IPS-18c (cell line): Measurements from ENCODE around the gene STK26.
A peak's percentile ranks its signal among the peaks of the same experiment; 100 is the strongest.
"Not testable (repeated sequence)": the region's sequence is repeated elsewhere in the genome, so short reads cannot be mapped to it uniquely, and the experiment has no call there.

ENCODE experiments used
- H3K4me3 ChIP-seq: 2 replicates; pipeline ENCODE4 v1.7.0; 2013; ENCODE audit warnings: low read depth, mild to moderate bottlenecking, low read length, moderate library complexity; ENCODE audit not compliant: insufficient read depth
- H3K9me3 ChIP-seq: one replicate; pipeline ENCODE4 v1.6.1; 2013; ENCODE audit warnings: mild to moderate bottlenecking, low read length, moderate library complexity; ENCODE audit not compliant: control insufficient read depth, insufficient read depth

Gene STK26

DNA sequence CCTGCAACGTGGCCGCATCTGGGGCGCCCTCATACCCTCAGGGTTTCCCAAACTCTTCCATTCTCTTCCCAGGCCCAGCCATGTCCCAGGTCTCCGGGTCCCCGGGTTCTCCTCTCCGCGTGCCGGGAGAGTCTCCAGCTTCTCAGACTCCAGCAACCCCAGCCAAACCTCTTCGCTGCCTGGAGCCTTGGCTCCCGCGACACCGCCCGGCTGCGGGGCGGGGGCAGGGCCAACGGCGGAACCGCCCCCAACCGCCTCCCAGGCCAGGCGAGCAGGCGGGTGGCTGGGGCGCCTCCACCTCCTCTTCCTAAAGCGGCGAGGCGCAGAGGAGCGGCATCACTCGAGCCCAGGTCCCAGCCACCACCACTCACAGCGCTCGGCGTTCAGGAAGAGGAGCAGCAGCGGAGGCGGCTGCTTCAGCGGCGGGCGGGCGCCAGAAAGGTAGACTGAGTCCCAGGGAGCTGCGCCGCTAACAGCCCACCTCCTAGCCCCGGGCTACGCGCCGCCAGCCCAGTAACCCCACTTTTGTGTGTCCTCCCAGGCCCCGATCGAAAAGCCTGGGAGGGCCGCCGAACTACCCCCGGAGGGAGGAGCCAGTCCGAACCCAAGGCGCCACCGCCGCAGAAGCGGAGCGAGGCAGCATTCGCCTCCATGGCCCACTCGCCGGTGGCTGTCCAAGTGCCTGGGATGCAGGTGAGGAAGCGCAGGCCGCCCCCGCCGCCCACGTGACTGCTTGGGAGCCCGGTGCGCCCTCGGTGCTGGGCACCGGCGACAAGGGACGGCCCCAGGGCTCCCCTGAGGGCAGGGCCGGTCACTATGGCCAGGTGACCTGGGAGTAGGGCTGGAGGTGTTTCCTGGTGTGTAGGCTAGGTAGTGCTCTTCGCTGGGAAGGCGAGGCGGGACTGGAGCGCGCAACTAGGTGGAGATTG is at the start of gene STK26:
Gene STK26, plus strand, starts transcription at position 336 of the 929 bp plus-strand sequence. Its CDS starts 316 bp downstream, at position 652.
- H3K9me3 ChIP-seq = peaks cover 2% of the 10 kb centered on the region
- H3K4me3 ChIP-seq = peak within 1 kb of the TSS; percentile 66

DNA sequence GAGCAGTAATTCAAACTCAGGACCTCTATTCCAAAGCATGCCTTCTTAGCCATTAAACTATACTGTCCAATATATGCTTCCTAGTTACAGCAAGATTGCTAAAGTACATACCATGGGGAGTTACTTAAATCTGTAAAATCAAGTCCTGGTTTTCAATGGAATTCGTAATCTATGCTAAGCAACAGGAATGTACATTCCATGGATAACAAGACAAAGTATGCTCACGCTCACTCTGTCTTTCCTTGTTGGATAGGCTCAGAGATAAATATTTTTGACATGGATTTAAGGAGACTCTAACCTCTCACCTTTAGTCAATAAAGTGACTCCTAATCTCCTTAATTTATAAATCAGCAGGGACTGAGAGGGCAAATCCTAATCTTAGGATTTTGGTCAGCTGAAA is 47.3 kb upstream of the STK26 start:
- Histone ChIP-seq H3K4me3 (no peak overlapping the region), H3K9me3 (peaks cover 2% of the 10 kb centered on the region)

DNA sequence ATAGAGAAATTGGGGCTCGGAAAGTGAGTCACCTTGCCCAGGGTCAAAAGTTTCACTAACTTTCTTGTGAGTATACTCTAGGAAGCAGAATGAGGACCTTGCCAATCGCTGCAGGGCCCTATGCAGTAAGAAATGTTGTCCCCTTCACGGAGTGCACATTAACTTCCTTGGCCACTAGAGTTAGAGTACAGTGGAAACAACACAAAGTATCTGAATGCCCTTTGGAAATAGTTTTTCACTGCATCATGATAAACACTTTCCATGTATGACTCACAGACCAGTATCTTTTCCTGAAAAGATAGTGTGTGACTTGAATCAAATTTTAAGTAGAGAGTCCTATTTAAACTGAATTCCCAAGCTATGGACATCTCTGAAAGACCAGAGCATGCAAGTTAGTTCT is 45.5 kb upstream of the STK26 start:
- H3K9me3 ChIP-seq = peaks cover 2% of the 10 kb centered on the region
- H3K4me3 ChIP-seq = no peak overlapping the region

DNA sequence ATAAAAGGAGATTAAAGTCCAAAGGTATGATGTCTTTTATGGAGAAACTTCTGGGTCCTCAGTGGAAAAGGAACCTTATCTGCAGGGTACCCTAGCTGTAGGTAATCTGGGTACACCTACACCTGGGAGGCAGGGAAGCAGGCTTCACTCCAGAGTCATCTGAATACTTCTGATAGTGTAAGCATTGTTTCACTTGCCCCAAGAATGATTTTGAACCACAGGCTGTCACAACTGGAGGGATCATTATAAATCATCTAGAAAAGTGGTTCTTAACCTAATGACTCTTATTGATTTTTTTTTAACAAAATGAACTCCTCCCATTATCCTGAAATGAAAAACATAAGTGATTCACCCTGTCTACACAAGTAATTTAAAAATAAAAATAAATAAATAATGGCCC is 44.0 kb upstream of the STK26 start:
- H3K4me3 ChIP-seq = no peak overlapping the region
- H3K9me3 ChIP-seq = peaks cover 2% of the 10 kb centered on the region

DNA sequence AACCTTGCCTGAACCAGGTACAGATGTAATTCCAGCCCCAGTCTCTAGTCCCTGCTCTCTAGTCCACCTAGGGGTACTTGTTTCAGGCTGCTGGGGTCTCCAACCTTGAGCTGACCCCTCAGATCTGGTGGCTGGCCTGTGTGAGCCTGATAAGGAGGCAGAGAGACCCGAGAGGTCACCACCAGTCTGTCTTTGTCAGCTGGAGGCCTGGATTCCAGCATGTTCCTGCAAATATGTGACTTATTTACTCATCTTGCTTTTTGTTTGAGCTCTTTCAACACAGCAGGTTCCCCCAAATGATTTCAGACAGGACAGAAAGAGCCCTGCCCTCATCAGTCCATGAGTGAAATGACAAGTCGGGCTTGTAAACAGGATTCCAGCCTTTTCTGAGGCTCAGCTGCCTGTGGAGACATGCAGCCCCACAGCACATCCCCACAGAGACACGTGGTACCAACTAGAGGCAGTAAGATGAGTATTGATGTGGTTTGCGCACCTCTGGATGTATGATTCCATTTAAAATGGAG is 37.5 kb upstream of the STK26 start:
- Histone ChIP-seq H3K4me3 (no peak overlapping the region), H3K9me3 (peaks cover 5% of the 10 kb centered on the region)

DNA sequence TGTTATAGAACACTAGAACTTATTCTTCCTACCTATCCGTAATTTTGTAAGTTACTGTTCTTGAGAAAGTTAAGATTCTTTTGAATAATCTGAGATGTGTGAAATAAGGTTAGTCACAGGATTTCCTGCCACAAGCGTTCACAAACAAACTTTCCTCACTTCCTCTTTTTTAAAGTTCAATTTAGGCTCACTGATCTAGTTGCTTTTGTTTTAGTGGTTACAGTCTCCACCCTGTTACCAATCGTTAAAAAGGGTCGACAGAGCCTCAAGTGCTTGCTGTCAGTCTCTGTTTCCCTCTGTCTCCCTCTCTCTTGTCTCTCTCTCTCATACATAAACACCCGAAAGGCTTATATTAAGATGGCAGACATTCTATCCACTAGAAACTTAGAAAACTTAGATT is 35.9 kb upstream of the STK26 start:
- Histone ChIP-seq H3K4me3 (no peak overlapping the region), H3K9me3 (peaks cover 5% of the 10 kb centered on the region)

DNA sequence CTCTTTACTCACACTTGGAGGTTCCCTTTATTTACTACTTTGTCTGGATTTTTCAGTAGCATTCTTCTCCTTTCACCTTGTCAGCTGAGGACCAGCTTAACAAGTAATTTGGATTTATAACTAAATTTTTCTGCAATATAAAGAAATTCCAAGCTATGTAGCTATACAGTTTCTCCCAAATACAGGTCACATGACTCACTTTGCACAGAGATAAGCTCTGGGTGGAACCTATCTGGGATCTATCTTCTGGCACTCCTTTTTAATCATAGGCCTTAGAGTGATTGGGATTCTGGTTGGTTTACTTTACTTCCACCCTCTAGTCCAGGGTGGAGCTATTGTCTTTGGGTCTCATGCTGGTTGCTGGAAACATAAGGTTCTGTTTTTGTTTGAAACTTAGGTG is 34.9 kb upstream of the STK26 start:
- H3K4me3 ChIP-seq = no peak overlapping the region
- H3K9me3 ChIP-seq = peaks cover 5% of the 10 kb centered on the region

DNA sequence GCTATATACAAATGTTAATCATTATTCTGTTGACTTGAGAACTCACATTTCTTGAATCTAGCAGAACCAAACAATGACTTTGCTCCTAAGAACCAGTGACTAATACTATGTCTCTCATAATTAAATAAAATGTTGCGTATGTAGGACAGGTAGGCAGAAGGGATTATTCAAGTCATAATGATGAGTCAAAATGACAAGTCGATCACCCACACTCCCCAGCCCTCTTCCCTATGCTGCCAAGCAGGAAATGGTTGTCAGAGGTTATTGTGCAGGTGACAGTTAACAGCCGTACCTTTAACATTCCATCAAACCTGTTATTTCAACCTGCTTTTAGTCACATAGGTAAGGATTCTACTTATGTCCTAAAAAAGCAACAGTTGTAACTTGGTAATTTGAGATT is 22.0 kb upstream of the STK26 start:
- Histone ChIP-seq H3K4me3 (no peak overlapping the region), H3K9me3 (no peaks in the 10 kb centered on the region)

DNA sequence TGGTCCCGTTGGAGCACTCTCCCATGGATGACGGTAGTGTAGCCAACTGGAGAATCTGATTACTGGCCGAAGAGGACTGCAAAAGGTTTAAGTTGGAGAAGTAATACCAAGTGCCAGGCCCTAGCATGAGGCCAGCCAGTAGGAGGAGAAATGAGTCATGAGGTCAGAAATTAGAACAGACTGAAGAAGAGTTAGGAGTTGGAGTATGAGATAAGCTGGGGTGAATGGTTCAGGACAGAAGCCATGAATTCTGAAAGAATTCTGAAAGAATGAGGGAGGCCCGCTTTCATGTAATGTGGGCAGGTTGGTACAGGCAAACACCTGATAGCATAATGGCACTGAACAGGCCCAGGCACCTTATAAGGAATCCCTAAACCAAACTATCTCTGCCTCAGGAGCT is 18.4 kb upstream of the STK26 start:
- H3K9me3 ChIP-seq = no peaks in the 10 kb centered on the region
- no peak overlapping the region for H3K4me3 ChIP-seq

DNA sequence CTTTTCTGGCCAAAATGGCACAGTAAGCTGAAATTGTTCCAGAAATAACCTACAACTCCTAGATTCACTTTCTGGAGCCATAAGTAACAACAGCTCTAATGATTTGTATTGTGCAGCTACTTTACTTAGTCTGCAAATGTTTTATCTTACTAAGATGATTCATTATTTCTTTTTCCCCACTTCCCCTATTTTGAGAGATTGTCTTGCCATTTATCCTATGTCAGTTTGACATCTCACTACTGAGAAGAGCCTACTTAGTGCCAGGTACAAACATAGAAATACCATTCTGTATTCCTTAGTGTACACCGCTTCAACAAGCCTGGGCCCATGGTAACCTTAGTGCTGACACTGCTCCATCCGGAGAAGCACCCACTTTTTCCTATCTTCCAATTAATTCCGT is 13.8 kb upstream of the STK26 start:
- Histone ChIP-seq H3K4me3 (no peak overlapping the region), H3K9me3 (no peaks in the 10 kb centered on the region)

DNA sequence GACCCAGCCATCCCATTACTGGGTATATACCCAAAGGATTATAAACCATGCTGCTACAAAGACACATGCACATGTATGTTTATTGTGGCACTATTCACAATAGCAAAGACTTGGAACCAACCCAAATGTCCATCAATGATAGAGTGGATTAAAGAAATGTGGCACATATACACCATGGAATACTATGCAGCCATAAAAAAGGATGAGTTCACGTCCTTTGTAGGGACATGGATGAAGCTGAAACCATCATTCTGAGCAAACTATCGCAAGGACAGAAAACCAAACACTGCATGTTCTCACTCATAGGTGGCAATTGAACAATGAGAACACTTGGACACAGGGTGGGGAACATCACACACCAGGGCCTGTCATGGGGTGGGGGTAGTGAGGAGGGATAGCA is 12.9 kb upstream of the STK26 start:
- not testable (repeated sequence) for H3K9me3 ChIP-seq, H3K4me3 ChIP-seq

DNA sequence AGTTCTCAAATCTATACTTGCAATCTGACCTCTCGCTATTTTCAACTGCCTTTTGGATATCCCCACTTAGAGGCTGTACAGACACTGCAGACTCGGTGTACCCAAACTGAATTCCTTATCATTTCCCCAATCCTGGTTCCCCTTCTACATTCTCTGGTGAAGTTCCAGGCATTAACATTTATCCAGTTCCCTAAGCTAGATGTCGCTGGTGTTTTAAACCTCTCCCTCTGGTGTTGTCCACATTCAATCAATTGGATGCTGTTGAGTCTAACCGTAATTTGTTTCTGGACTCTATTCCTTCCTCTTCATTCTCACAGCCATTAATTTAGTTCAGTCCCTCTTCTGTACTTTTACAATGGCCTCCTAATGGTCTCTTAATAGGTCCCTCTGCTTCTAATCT is 7.2 kb upstream of the STK26 start:
- Histone ChIP-seq H3K9me3 (no peaks in the 10 kb centered on the region), H3K4me3 (no peak overlapping the region)

DNA sequence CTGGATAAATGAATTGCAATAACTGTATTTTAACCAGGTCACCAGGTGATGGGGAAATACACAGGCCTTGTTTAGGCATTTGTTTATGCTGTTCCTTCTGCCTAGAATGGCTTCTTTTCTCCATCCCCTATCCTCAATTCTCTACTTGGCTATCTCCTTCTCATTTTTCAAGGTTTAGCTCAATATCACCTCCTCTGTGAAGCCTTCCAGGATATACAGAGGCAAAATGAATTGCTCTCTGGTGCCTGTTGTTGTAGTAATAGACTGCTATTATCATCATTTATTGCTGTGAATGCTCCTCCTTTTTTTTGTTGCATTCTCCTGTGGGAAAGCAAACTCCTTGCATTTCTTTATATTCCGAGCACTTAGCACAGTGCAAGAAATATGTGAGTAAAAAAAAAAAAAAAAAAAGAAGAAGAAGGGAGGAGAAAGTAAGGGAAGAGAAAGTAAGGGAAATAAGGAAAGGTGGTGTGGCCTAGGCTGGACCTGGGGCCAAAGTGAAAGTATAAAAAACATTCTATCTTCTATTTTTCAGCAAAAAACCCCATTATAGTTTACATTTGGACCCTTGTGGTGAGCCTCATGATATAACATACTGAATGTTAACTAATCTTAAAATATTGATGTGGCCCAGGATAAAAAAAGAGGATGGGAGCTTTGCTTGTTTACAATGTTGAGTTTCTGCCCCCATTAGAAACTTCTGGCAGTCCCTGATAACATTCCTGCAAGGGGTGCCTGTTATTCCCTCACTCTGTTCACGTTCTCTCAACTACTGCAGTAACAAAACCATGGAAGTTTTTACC is 6.3 kb upstream of the STK26 start:
- no peak overlapping the region for H3K4me3 ChIP-seq

DNA sequence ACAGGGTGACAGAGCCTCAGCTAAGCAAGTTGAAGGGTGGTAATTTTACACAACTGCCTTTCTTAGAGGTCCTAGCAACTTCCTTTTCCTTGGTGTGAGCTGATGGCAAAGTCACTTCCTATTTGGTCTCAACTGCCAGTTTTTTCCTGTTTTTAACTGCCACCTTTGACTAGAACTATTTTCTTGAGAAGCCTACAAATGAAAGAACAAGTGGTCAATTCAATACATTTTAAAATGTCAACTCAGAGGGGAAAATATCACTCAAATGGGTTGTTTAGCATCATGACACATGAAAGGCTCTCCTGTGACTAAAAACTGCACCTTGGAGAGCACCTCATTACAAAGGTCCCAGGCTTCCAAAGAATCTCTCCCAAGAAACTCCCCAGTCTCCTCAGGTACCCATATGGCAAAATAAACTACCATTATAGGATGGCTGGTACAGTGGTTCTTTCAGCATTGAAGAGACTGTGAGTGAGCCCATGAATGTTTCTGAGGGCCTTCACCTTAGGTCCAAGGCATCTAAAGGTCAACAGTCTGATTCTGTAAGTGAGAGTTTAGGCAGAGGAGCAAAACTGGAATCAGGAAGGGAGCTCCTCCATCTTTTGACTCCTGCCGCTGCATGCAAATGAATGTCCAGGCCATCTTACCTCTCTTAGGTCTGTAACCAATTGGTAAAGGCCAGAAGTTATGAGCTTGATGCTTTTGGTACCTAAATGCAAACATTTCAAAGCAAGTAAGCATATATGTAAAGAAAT is 5.5 kb upstream of the STK26 start:
- no peak overlapping the region for H3K4me3 ChIP-seq

More for the DNA sequence above, 6.3 kb upstream of the STK26 start:
- no peaks in the 10 kb centered on the region for H3K9me3 ChIP-seq

DNA sequence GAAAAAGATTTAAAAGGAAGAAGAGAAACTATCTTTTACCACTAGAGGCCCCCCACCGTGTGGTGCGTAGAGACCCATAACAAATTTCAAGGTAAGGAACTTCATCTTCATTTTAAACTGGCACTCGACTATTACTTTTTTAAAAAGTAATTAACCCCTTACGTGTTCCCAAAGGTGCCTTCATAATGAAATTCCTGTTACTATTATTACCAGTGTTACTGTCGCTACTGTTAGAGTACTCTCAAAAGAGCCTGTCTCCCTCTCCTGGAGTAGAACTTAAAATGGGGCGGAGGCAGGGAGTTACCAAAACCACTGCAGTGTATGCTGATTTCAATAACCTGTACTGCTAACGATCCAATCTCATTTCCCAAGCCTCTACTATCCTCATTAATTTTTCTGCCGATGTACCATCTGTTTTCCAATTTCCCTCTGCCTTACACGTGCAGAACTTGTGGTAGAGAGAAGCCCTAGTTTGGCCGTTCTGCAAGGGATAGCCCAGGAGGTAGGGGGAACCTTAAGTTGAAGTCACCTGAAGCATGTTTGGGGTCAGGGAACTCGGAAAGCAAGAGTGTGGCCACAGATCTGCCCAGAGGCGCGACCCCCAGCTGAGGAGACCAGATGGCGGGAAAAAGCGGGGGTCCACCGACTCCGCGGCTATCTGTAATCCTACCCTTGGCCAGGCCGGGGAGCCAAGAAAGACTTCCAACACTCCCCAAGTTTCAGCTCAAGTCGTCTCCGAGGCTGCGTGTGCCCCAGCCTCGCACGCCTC is 720 bp upstream of the STK26 start:
- H3K9me3 ChIP-seq = peaks cover 2% of the 10 kb centered on the region
- peak overlapping the region; percentile 66 for H3K4me3 ChIP-seq

More for the DNA sequence above, 5.5 kb upstream of the STK26 start:
- no peaks in the 10 kb centered on the region for H3K9me3 ChIP-seq

DNA sequence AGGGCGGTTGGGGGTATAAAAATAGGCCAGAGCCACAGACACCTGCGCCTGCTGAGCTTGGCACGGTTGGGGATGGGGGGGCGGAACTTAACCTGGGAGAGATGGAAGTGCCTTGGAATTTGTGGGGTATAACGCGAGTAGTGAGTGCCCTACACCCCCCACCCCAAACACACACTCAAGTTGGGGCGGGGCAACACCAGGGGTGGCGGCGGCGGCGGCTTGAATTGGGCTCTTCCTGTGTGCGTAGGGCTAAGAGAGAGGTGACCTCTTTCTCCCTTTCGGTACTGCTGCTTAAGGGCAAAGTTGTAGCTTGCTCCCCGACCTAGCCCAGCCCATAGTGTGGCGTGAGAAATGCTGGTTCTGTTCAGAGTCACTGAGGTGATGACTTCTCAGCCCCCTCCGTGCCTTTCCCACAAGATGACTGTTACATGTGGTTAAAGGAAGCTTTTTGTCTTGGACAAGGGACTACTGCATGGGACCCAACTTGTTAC is 839 bp downstream of the STK26 start:
- Histone ChIP-seq H3K4me3 (peak overlapping the region; percentile 66), H3K9me3 (peaks cover 2% of the 10 kb centered on the region)
